CD4-positive, alpha-beta T cell treated with Interleukin-10 for 1 hour (primary cell): Measurements from ENCODE around the gene SLC39A7.
"Not testable (repeated sequence)": the region's sequence is repeated elsewhere in the genome, so short reads cannot be mapped to it uniquely, and the experiment has no call there.

Experiments used
- DNase-seq: peaks from one replicate; pipeline ENCODE4 v3.0.0-alpha.2; 2020

The SLC39A7 gene

DNA sequence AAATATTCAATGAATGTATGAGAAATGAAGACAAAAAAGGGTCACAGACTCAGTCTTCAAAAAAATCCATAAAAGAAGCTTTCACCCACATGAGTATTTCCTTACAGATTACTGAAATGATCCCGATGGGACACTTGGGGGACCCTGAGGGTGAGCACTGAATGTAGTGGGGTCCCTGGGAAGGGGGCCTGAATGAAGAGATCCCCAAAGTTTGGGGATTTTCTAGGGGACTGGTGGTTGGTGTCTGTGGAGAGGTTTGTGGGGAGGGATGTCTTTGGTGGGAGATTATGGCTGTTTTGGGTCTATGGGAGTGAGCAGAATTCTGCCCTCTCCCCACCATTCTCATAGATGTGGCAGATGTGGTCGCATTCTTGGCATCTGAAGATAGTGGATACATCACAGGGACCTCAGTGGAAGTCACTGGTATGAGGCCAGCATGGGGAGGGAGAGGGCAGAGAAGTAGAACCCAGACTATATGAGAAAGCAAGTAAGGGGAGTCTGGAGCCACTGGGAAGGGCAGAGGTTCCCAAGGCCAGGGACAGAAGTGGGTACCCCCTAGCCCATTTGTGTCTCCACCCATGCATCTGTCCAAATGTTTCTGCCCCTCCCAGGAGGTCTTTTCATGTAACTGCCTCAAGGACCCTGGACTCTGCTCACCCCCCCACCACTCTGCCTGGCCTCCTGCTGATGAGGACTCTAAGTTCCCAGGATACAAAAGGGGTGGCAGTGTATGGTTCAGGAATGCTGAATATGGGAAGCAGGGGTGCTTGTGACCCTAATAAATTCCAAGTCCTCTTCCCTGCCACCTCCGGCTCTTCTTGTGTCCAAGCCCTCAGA lies 5.6 kb downstream of the SLC39A7 start:
- DNase-seq = no peak

DNA sequence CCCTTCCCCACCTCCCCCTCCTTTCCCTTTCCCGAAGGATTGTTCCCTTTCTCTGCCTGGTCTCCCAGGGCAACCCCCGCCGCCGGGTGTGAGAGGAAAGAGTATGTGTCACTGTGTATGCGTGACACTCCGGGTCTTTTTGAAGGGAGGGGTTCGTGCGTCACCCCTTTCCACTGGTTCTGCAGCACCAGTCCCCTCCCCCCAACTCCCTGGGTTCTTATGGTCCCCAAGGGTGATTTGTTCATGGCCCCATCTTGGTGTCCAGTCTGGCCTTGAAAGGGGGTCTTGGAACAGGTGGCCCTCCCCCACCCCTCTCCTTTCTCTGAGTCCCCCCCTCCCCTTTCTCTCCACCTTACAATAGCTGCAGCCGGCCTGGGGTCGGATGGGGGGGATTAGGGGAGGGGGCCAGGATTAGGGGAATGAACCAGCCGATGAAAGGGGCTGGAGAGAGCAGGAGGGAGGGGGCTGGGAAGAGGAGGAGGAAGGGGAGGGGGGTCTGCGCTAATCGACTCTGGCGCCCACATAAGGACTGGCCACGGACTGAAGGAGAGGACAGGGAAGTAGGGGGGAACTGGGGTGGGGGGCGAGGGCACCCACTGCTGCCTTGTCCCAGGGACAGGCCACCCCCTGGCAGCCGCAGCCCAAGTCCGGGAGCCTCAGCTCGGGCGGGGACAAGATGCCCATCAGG lies 6.3 kb downstream of the SLC39A7 start:
- no peak for DNase-seq

DNA sequence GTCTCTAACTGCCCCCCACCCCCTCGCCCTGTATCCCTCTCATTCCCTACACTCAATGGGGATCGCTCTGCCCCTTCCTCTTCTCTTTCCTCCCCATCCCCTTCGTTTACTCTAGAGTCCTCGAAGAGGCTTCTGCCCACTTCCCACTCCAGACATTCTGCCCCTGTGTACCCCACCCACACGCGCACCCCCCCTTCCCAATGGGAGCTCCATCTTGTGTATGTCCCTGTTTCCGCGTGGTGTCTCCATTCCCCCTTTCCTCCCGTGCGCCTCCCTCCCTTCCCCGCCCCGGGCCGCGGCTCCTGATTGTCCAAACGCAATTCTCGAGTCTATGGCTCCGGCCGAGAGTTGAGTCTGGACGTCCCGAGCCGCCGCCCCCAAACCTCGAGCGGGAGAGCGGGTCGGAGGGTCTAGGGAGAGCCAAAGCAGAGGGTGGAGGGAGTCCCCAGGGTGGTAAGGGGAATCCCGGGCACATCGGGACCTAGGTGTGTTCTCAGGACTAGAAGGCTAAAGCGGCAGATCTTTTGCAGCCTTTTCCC lies 7.0 kb downstream of the SLC39A7 start:
- DNase-seq = peak; percentile 34

DNA sequence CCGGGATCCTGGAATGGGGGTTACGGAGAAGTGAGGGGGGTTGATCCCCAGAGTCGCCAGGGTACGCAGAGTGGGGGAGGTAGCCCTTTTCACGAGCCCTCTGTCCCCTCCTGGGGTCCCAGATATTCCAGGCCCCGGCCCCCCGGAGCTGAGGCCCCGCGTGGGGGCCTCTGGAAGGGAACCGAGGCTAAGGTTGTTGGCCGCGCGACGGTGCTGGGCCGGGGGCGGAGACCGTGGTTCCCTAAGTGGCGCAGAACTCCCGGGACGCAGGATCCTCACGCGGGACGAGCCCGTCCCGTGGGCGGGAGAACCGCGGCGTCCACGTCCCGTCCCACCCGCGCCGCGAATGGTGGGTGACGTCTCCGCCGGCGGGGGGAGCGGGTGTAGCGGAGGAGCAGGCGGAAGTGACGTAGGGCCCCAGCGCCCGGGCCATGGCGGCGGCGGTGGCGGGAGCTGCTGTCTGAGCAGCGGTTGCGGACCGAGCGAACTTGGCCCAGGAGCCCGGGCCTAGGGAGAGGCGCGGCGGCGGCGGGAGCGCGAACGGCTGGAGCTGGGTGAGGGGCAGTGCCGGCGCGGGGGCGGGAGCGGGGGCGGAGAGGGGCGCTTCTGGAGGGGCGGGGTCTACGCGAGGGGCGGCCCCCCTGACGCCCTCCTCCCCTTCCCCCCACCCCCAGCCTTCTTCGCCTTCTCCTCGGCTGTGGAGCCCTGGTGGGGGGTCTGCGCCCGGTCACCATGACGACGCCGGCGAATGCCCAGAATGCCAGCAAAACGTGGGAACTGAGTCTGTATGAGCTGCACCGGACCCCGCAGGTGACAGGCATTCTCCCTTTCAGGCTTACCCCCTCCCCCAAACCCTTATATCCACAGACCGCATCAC lies 7.7 kb downstream of the SLC39A7 start, which contains the start of gene RING1:
RING1 (plus strand) TSS at position 410 of the 877 bp plus-strand sequence; CDS start at position 733, 323 bp downstream.
- peak; percentile 88 for DNase-seq

DNA sequence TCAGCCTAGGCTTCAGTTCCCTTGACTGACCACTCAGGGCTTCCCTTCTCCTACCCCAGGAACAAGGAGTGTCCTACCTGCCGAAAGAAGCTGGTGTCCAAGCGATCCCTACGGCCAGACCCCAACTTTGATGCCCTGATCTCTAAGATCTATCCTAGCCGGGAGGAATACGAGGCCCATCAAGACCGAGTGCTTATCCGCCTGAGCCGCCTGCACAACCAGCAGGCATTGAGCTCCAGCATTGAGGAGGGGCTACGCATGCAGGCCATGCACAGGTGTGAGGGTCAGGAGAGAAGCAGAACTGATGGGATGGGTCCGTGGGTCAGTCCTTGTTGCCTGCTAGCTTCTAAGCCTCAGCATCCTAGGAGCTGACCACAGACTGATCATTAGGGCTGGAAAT lies 9.2 kb downstream of the SLC39A7 start:
- DNase-seq = no peak

DNA sequence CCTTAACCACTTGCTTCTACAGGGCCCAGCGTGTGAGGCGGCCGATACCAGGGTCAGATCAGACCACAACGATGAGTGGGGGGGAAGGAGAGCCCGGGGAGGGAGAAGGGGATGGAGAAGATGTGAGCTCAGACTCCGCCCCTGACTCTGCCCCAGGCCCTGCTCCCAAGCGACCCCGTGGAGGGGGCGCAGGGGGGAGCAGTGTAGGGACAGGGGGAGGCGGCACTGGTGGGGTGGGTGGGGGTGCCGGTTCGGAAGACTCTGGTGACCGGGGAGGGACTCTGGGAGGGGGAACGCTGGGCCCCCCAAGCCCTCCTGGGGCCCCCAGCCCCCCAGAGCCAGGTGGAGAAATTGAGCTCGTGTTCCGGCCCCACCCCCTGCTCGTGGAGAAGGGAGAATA lies 10.5 kb downstream of the SLC39A7 start:
- no peak for DNase-seq

DNA sequence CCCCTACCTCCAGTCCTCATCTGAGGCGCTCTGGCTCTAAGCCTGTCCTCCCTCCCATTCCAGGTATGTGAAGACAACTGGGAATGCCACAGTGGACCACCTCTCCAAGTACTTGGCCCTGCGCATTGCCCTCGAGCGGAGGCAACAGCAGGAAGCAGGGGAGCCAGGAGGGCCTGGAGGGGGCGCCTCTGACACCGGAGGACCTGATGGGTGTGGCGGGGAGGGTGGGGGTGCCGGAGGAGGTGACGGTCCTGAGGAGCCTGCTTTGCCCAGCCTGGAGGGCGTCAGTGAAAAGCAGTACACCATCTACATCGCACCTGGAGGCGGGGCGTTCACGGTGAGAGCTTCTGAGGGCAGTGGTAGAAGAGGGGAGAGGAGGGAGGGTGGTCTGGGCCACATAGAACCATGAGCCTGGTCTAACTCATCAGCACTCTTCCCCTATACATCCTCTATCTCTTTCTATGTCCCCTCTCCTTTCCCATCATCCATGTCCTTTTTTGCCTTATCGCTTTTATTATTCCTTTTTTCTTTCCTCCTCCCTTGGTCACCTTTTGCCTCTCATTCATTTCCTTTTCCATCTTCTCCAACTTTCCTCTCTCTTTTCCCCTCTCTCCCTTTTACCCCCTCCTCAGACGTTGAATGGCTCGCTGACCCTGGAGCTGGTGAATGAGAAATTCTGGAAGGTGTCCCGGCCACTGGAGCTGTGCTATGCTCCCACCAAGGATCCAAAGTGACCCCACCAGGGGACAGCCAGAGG lies 11.2 kb downstream of the SLC39A7 start:
- no peak for DNase-seq

DNA sequence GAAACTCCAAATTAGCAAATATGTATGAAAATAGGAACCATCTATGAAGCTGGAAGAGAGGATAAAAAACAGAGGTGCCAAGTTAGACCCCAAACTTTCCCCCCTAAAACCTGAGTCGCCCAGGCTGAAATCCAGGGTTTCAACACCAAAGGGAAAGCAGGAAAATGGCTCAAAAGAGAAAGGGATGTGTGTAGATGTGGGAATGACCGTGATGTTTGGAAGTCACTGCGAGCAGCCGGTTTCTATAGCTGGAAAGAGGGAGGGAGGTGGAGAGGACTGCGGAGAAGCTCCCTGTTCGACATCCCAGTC lies 12.1 kb downstream of the SLC39A7 start:
- DNase-seq = no peak

DNA sequence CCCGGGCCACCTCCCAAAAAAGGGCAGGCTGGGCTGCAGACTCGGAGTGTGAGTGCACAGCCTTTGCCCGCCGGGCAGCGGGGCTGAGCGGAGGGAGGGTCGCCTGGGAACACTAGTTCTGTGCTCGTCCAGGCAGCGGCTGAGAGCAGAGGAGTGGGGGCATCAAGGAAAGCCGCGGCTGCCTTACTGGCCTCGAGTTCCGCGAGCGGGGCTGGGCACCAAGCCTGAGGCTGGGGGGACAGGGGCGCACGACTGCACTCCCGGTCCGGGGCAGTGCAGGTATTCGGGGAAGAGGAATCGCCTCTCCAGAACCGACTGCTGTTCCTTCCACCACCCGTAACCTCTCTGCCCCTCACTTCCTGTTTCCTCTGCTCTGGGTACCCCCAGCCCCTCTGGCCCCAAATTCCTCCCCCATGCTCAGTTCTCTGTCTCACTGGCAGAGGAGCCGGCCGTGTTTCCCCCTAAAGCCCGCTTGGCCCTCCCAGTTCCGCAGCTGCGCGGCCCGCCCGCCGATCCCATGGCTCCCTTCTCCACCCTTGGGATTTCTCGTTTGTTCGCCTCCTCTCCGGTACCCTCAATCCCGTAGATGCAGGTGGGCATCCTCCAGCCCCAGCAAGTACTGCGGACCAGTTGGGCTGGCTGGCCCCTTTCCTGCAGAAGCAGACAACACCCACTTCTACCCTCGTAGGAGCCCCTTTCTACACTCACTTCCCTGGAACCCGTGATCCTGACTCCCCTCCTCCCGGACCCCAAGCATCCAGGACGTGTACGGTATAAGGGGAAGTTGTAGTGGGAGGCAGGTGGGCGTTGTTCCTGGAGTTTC lies 12.7 kb downstream of the SLC39A7 start:
- DNase-seq = peak; percentile 27

DNA sequence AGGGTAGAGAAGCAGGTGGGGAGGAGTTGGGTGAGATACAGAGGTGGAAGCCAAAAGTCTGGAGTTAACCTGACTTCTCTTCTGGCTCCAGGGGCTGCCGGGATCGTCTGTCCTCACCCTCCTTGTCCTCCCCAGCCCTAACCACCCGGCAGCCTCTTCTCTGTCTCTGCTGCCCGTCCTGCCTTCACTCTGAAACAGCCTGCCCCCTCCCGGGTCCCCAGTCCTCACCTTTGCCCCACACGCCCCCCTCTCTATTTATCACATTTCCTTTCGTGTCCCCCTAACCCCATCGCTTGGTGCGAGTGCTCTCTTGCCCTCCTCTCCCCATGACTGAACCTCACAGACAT lies 13.3 kb downstream of the SLC39A7 start:
- DNase-seq = no peak

DNA sequence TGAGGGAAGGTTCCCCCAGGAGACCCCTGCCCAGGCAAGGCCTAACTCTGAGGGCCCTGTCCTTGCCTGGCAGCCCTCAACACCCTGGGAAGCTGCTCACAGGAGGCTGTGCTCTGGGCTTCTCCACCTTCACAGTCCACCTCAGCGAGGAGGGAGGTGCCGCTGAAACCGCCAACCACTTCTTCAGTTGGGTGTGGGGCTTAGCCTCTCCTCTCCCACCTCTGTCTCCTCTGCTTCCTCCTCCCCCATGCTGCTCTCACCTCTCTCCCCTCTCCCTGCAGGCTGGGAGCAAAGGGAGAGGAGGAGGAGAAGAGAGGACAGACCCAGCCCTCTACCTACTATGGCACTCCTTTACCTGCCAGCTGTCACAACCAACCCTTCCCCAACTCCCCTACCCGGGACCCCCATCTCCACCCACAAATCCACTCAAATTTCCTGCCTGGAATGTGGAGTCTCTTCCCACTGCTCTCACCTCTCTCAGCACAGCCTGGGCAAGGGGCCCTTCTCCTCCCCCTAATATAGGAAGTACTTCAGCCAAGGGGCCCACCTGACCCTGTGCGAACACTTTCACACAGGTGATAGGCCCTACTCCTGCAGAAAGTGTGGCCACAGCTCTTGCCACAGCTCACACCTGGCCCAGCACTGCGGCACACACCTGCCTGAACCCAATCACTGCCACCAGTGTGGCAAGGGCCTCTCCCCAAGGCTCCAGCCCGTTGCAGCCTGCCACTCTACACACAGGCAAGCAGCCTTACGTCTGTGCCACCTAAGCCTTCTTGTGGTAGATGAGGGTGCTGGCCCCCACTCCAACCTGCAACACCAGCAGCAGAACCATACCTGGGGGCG lies 14.8 kb downstream of the SLC39A7 start:
- DNase-seq = no peak

DNA sequence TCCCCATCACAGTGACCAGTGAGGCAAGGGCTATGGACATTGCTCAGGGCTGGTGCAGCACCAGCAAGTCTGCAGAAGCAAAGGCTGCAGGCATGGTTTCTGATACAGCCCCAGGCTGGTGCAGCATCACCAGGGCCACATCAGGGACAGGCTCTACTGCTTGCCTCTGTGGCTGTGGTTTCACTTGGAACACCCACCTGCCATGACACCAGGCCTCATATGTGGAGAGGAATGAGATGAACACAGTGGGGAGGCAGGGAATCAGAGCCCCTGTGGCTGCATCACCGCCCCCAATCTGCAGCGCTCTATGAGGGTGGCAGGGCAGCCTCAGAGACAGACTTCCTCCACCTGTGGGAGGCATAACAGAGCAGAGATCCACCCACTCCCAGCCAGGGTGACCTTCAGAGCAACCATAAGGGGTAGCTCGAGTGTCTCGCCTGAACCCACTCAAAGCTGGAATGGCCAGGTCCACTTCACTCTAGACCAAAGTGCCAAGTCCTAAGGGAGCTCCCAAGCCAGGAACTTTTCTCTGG lies 15.5 kb downstream of the SLC39A7 start:
- no peak for DNase-seq

DNA sequence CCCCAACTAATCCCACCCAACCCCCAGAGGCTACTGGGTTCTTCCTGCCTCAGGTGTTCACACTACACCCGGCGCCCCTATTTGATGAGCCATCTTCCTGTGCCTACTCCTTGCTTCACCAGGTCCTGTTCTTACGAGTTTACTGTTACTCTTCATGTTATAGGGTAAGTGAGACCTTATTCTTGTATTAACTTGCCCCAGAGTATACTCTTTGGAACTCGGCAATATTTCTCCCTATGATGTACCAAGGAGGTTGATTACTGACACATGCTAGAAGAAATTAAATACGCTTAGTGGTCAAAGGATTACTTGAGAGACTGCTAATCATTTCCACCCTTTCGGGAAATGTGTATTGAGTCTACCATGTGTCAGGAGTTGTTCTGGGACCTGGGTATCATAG lies 16.6 kb downstream of the SLC39A7 start:
- no peak for DNase-seq

DNA sequence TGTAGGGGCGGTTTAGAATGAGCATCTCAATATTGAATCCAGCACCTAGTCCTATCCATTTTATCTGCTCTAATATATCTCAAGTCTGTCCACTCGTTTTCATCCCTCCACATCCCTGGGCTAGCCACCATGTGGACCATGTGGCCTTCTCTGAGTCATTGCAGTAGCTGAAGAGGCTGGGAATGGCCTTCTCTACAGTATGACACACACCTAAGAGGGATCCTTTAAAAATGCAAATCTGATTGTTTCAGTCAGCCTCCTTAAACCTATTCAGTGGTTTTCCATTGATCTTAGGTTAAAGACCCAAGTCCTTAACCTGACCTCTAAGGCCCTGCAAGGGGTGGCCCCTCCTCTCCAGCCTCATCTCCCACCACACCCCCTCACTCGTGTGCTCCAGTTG lies 17.0 kb downstream of the SLC39A7 start:
- DNase-seq = no peak

DNA sequence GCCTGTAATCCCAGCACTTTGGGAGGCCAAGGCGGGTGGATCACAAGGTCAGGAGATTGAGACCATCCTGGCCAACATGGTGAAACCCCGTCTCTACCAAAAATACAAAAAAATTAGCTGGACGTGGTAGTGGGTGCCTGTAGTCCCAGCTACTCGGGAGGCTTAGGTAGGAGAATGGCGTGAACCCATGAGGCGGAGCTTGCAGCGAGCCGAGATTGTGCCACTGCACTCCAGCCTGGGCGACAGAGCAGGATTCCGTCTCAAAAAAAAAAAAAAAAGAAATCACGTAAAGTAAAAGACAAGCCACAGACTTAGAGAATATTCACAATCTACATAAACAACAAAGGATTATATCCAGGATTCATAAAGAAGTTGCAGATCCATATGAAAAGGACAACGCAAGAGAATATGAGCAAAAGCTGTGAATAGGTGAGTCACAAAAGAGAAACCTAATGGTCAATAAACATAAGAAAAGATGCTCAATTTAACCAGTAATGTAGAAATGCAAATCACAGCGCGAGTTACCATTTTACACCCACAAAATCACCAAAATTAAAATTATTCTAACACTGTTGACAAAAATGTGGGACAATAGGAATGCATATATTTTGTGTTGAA lies 25.9 kb downstream of the SLC39A7 start:
- not testable (repeated sequence) for DNase-seq

DNA sequence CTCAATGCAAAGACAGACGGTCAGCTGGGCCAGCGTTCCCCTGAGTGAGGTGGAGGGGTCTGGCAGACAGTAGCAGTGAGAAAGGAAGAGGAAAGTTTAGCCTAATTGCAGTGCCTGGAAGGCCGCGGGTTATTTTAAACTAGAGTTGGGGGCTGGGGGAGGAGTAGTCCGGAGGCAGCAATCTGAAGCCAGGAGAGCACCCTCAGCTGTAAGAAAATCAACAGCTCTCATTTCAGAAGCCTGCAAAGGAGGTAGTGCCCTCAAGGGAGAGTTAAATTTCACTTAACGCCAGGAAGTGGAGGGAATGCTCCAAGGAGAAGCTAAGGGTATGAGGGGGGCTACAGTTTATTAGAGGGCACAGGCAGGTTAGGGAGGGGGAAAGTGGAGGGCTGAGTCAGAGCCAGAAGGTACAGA lies 34.6 kb downstream of the SLC39A7 start:
- DNase-seq = no peak

DNA sequence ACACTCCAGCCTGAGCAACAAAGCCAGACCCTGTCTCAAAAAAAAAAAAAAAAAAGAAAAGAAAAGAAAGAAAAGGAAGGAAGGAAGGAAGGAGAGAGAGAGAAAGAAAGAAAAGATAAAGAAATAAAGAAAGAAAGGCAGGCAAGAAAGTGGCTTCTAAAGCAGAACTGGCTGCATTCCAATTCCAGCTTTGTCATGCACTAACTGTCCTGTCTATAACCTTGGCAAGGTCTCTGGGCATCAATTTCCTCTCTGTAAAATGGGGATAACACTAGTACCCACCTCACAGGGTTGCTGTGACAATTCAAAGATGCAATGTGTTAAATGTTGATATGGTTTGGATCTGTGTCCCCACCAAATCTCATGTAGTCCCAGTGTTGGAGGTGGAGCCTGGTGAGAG lies 35.7 kb downstream of the SLC39A7 start:
- DNase-seq = no peak

DNA sequence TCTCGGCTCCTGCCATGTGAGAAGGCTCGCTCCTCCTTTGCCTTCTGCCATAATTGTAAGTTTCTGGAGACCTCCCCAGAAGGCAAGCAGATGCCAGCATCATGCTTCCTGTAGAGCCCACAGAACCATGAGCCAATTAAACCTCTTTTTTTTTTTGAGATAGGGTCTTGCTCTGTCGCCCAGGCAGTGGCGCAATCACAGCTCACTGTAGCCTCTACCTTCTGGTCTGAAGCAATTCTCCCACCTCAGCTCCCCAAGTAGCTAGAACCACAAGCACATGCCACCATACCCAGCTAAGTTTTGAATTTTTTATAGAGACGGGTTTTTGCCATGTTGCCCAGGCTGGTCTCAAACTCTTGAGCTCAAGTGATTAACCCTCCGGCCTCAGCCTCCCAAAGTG lies 36.2 kb downstream of the SLC39A7 start:
- DNase-seq = no peak

DNA sequence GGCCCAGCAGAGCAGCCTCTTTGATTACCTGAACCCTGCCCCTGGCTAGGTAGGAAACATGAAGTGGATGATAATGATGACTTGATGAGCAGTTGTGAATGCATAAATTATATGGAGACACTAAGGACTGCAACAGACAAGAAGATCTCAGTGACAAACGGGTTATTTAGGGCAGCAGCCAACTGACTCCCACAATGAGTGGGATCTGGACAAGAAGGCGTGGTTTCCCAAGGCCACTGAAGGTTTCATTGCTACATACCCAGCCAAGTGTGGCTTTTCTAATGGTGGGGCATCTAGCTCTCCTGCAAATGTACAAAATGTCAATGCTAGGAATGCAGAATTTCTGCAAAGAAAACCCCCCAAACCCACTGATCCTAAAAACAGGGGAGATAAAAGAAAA lies 37.1 kb downstream of the SLC39A7 start:
- no peak for DNase-seq

DNA sequence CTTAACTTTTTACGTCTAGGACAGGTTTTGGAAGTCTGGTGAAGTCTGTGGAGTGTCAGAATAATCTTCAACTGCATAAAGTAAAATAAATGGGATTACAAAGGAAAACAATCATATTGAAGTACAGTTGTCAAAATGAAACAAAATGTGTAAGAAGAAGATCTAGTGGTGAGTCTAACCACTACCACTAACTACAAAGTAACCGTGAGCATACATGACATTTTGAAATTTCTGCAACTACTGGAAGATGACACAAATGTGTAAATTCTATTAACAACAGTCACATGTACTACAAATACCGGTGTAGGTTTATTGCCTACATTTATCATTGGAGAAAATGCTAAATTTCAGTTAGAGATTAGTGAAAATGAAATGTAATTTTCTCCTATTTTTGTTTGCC lies 41.3 kb downstream of the SLC39A7 start:
- no peak for DNase-seq
